ENCODE data around the gene CD38.
A peak's percentile ranks its signal among the peaks of the same experiment; 100 is the strongest.
"Not testable (repeated sequence)": the region's sequence is repeated elsewhere in the genome, so short reads cannot be mapped to it uniquely, and the experiment has no call there.

The CD38 gene

GRCh38 chr4:15753081-15753480 is 25.0 kb upstream of the CD38 start:
- Mint-ChIP-seq H3K4me3 (no peak overlapping the region), H3K4me1 (ENCODE audit: low read depth) (peaks cover 42% of the 10 kb centered on the region), H3K9me3 (no peaks in the 10 kb centered on the region), H3K36me3 (ENCODE audit: low read depth) (no peaks in the 10 kb centered on the region), H3K27ac (no peak overlapping the region), H3K27me3 (no peaks in the 10 kb centered on the region)

- peak overlapping the region; percentile 59 for H3K27ac Mint-ChIP-seq
- peaks cover 45% of the 10 kb centered on the region for H3K4me1 Mint-ChIP-seq (ENCODE audit: low read depth)
- no peak overlapping the region for H3K4me3 Mint-ChIP-seq
- H3K36me3 Mint-ChIP-seq (ENCODE audit: low read depth), result no peaks in the 10 kb centered on the region
- no peaks in the 10 kb centered on the region for H3K9me3 Mint-ChIP-seq
- H3K27me3 Mint-ChIP-seq, result no peaks in the 10 kb centered on the region
These were observed 24.3 kb upstream of the CD38 start for GRCh38 chr4:15753786-15754185.

GRCh38 chr4:15754323-15754722 is 23.8 kb upstream of the CD38 start:
- Mint-ChIP-seq H3K4me3 (peak overlapping the region; percentile 30), H3K36me3 (ENCODE audit: low read depth) (no peaks in the 10 kb centered on the region), H3K9me3 (no peaks in the 10 kb centered on the region), H3K27me3 (no peaks in the 10 kb centered on the region), H3K27ac (peak overlapping the region; percentile 59), H3K4me1 (ENCODE audit: low read depth) (peaks cover 45% of the 10 kb centered on the region)

- Mint-ChIP-seq H3K9me3 (no peaks in the 10 kb centered on the region), H3K27me3 (no peaks in the 10 kb centered on the region), H3K36me3 (ENCODE audit: low read depth) (no peaks in the 10 kb centered on the region), H3K4me1 (ENCODE audit: low read depth) (peaks cover 48% of the 10 kb centered on the region), H3K4me3 (peak overlapping the region; percentile 78), H3K27ac (peak overlapping the region; percentile 88)
These were observed 22.6 kb upstream of the CD38 start for GRCh38 chr4:15755321-15756155.

- H3K36me3 Mint-ChIP-seq (ENCODE audit: low read depth), result no peaks in the 10 kb centered on the region
- H3K4me3 Mint-ChIP-seq, result peak overlapping the region; percentile 78
- peaks cover 48% of the 10 kb centered on the region for H3K4me1 Mint-ChIP-seq (ENCODE audit: low read depth)
- H3K27me3 Mint-ChIP-seq, result no peaks in the 10 kb centered on the region
- H3K27ac Mint-ChIP-seq, result peak overlapping the region; percentile 88
- H3K9me3 Mint-ChIP-seq, result no peaks in the 10 kb centered on the region
These were observed 21.7 kb upstream of the CD38 start for GRCh38 chr4:15756361-15756861.

GRCh38 chr4:15757054-15757453 is 21.1 kb upstream of the CD38 start:
- H3K27me3 Mint-ChIP-seq, result no peaks in the 10 kb centered on the region
- peak overlapping the region; percentile 78 for H3K4me3 Mint-ChIP-seq
- peaks cover 48% of the 10 kb centered on the region for H3K4me1 Mint-ChIP-seq (ENCODE audit: low read depth)
- H3K9me3 Mint-ChIP-seq, result no peaks in the 10 kb centered on the region
- no peak overlapping the region for H3K27ac Mint-ChIP-seq
- H3K36me3 Mint-ChIP-seq (ENCODE audit: low read depth), result no peaks in the 10 kb centered on the region

- peaks cover 52% of the 10 kb centered on the region for H3K4me1 Mint-ChIP-seq (ENCODE audit: low read depth)
- no peaks in the 10 kb centered on the region for H3K27me3 Mint-ChIP-seq
- no peaks in the 10 kb centered on the region for H3K36me3 Mint-ChIP-seq (ENCODE audit: low read depth)
- H3K27ac Mint-ChIP-seq, result no peak overlapping the region
- no peaks in the 10 kb centered on the region for H3K9me3 Mint-ChIP-seq
- no peak overlapping the region for H3K4me3 Mint-ChIP-seq
These were observed 19.8 kb upstream of the CD38 start for GRCh38 chr4:15758294-15758693.

GRCh38 chr4:15762460-15762859 is 15.7 kb upstream of the CD38 start:
- H3K27ac Mint-ChIP-seq; H3K36me3 Mint-ChIP-seq (ENCODE audit: low read depth); H3K4me3 Mint-ChIP-seq; H3K27me3 Mint-ChIP-seq; H3K9me3 Mint-ChIP-seq: not testable (repeated sequence)
- H3K4me1 Mint-ChIP-seq (ENCODE audit: low read depth), result peaks cover 37% of the 10 kb centered on the region

GRCh38 chr4:15765391-15765790 is 12.7 kb upstream of the CD38 start:
- Mint-ChIP-seq H3K9me3 (peaks cover 6% of the 10 kb centered on the region), H3K4me1 (ENCODE audit: low read depth) (peaks cover 52% of the 10 kb centered on the region), H3K4me3 (no peak overlapping the region), H3K36me3 (ENCODE audit: low read depth) (no peaks in the 10 kb centered on the region), H3K27me3 (no peaks in the 10 kb centered on the region), H3K27ac (peak overlapping the region; percentile 9)

- Mint-ChIP-seq H3K27me3 (no peaks in the 10 kb centered on the region), H3K36me3 (ENCODE audit: low read depth) (no peaks in the 10 kb centered on the region), H3K4me1 (ENCODE audit: low read depth) (peaks cover 59% of the 10 kb centered on the region), H3K9me3 (peaks cover 6% of the 10 kb centered on the region), H3K4me3 (peak overlapping the region; percentile 18), H3K27ac (peak overlapping the region; percentile 23)
These were observed 12.0 kb upstream of the CD38 start for GRCh38 chr4:15765910-15766697.

- H3K4me1 Mint-ChIP-seq (ENCODE audit: low read depth), result peaks cover 66% of the 10 kb centered on the region
- peak overlapping the region; percentile 29 for H3K4me3 Mint-ChIP-seq
- H3K36me3 Mint-ChIP-seq (ENCODE audit: low read depth), result no peaks in the 10 kb centered on the region
- H3K9me3 Mint-ChIP-seq, result peaks cover 6% of the 10 kb centered on the region
- H3K27ac Mint-ChIP-seq, result peak overlapping the region; percentile 57
- H3K27me3 Mint-ChIP-seq, result no peaks in the 10 kb centered on the region
These were observed 11.3 kb upstream of the CD38 start for GRCh38 chr4:15766821-15767220.

GRCh38 chr4:15769202-15769601 is 8.9 kb upstream of the CD38 start:
- Mint-ChIP-seq H3K27me3 (peaks cover 14% of the 10 kb centered on the region), H3K9me3 (peaks cover 6% of the 10 kb centered on the region), H3K4me1 (ENCODE audit: low read depth) (peaks cover 84% of the 10 kb centered on the region), H3K4me3 (no peak overlapping the region), H3K36me3 (ENCODE audit: low read depth) (no peaks in the 10 kb centered on the region), H3K27ac (no peak overlapping the region)

GRCh38 chr4:15771216-15772058 is 6.7 kb upstream of the CD38 start:
- Mint-ChIP-seq H3K4me1 (ENCODE audit: low read depth) (peaks cover 81% of the 10 kb centered on the region), H3K36me3 (ENCODE audit: low read depth) (no peaks in the 10 kb centered on the region), H3K4me3 (peak overlapping the region; percentile 51), H3K27me3 (peaks cover 26% of the 10 kb centered on the region), H3K9me3 (no peaks in the 10 kb centered on the region), H3K27ac (peak overlapping the region; percentile 34)

- peak overlapping the region; percentile 2 for H3K27ac Mint-ChIP-seq
- H3K27me3 Mint-ChIP-seq, result peaks cover 38% of the 10 kb centered on the region
- peaks cover 81% of the 10 kb centered on the region for H3K4me1 Mint-ChIP-seq (ENCODE audit: low read depth)
- no peaks in the 10 kb centered on the region for H3K9me3 Mint-ChIP-seq
- no peaks in the 10 kb centered on the region for H3K36me3 Mint-ChIP-seq (ENCODE audit: low read depth)
- H3K4me3 Mint-ChIP-seq, result no peak overlapping the region
These were observed 4.1 kb upstream of the CD38 start for GRCh38 chr4:15774020-15774420.

Data from stimulated activated naive CD8-positive, alpha-beta T cell treated with anti-CD3 and anti-CD28 coated beads, Interleukin-15, Interleukin-2, amounts not matched to agents 100 ng/mL and 50 ng/mL, for 24 hours (primary cell).